HepG2 (cell line): ENCODE results near the gene RAB3B. TPM values are rescaled to one million over a fixed set of nuclear protein-coding genes. Genes with fewer than 3 reads are reported as not detected.

Experiments used
- ATF2 ChIP-seq: sonication (generic); formaldehyde crosslinking; IDR thresholded peaks from 2 replicates; pipeline ENCODE4 v1.4.0; 2020; ENCODE audit warnings: missing genetic modification reagents
- GFI1 ChIP-seq: sonication (generic); formaldehyde crosslinking; IDR thresholded peaks from 2 replicates; pipeline ENCODE4 v1.5.0; 2020; ENCODE audit warnings: missing genetic modification reagents, mild to moderate bottlenecking, borderline replicate concordance
- HDAC1 ChIP-seq: sonication (generic); formaldehyde crosslinking; IDR thresholded peaks from 2 replicates; pipeline ENCODE4 v1.5.1; 2020; ENCODE audit warnings: mild to moderate bottlenecking, missing genetic modification reagents
- HNRNPL ChIP-seq: fragments of 200-400 bp; formaldehyde crosslinking; IDR thresholded peaks from 2 replicates; pipeline ENCODE4 v1.6.1; 2017; ENCODE audit warnings: mild to moderate bottlenecking, low read depth, low read length
- KDM2A ChIP-seq: sonication (generic); formaldehyde crosslinking; IDR thresholded peaks from 2 replicates; pipeline ENCODE4 v1.4.0; 2020; ENCODE audit warnings: low read depth, missing genetic modification reagents, borderline replicate concordance
- KLF13 ChIP-seq: sonication (generic); formaldehyde crosslinking; IDR thresholded peaks from 2 replicates; pipeline ENCODE4 v1.4.0; 2020; ENCODE audit warnings: mild to moderate bottlenecking, missing genetic modification reagents
- NR2F6 ChIP-seq, 2 experiments: IDR thresholded peaks; 2 replicates each; pipeline ENCODE4 v1.6.1; 2016; ENCODE audit warnings: antibody characterized with exemption in 1 of 2, mild to moderate bottlenecking in 1 of 2
- RFX1 ChIP-seq: fragments of 450-650 bp; IDR thresholded peaks from 2 replicates; pipeline ENCODE4 v1.6.1; 2017
- SMARCE1 ChIP-seq: fragments of 450-650 bp; IDR thresholded peaks from 2 replicates; pipeline ENCODE4 v1.6.1; 2017; ENCODE audit warnings: borderline replicate concordance
- TEAD3 ChIP-seq: optimal IDR thresholded peaks from 2 replicates; pipeline ENCODE3; 2016; ENCODE audit warnings: borderline replicate concordance
- THRA ChIP-seq: sonication (generic); formaldehyde crosslinking; IDR thresholded peaks from 2 replicates; pipeline ENCODE4 v1.4.0; 2020; ENCODE audit warnings: missing genetic modification reagents, borderline replicate concordance
- ZBTB25 ChIP-seq: IDR thresholded peaks from 2 replicates; pipeline ENCODE4 v1.6.1; 2018; ENCODE audit warnings: missing genetic modification reagents
- ZFX ChIP-seq: sonication (generic); formaldehyde crosslinking; IDR thresholded peaks from 2 replicates; pipeline ENCODE4 v1.4.0; 2020; ENCODE audit warnings: mild to moderate bottlenecking, low read depth, missing genetic modification reagents, moderate library complexity
- polyA plus RNA-seq, 8 experiments: library from polyadenylated mRNA; depleted of rRNA in 3 of 8; stranded (reverse) in 7 of 8; unstranded in 1 of 8; fragments of >200 nt; fragmentation: Illumina TruSeq in 4 of 8; extraction: Trizol in 4 of 8; gene quantifications; 2 replicates each; pipeline versions ENCODE4 v1.2.1 to v1.2.3, GENCODE V29; 2011 to 2016; ENCODE audit warnings: low read depth in 4 of 8, missing spikeins in 1 of 8, mixed read lengths in 1 of 8; ENCODE audit not compliant: insufficient read depth in 1 of 8
- total RNA-seq, 5 experiments: library from RNA; depleted of rRNA; stranded (reverse); fragments of >200 nt; fragmentation: Illumina TruSeq; extraction: Trizol; gene quantifications; 2 replicates each; pipeline ENCODE4 v1.2.3, GENCODE V29; 2016; ENCODE audit warnings: low read depth in 1 of 5
- TF ChIP-seq, protein P1 (sequence below): sonication (generic); formaldehyde crosslinking; IDR thresholded peaks from 2 replicates; pipeline ENCODE4 v1.4.0; 2020; ENCODE audit warnings: missing genetic modification reagents, borderline replicate concordance
- TF ChIP-seq, protein P2 (sequence below): sonication (generic); formaldehyde crosslinking; IDR thresholded peaks from 2 replicates; pipeline ENCODE4 v1.5.0; 2020; ENCODE audit warnings: mild to moderate bottlenecking, low read depth, missing genetic modification reagents, borderline replicate concordance
- TF ChIP-seq, protein P3 (sequence below): sonication (generic); formaldehyde crosslinking; IDR thresholded peaks from 2 replicates; pipeline ENCODE4 v1.8.1; 2023; ENCODE audit warnings: mild to moderate bottlenecking, missing genetic modification reagents, borderline replicate concordance

Gene RAB3B
- total and polyA plus RNA-seq, 2 of the 13 experiments (the other 11 are each of a cell fraction or from before 2014, with no cell fraction given), result 1.0 to 1.2 TPM

- TF ChIP-seq, protein P1, sequence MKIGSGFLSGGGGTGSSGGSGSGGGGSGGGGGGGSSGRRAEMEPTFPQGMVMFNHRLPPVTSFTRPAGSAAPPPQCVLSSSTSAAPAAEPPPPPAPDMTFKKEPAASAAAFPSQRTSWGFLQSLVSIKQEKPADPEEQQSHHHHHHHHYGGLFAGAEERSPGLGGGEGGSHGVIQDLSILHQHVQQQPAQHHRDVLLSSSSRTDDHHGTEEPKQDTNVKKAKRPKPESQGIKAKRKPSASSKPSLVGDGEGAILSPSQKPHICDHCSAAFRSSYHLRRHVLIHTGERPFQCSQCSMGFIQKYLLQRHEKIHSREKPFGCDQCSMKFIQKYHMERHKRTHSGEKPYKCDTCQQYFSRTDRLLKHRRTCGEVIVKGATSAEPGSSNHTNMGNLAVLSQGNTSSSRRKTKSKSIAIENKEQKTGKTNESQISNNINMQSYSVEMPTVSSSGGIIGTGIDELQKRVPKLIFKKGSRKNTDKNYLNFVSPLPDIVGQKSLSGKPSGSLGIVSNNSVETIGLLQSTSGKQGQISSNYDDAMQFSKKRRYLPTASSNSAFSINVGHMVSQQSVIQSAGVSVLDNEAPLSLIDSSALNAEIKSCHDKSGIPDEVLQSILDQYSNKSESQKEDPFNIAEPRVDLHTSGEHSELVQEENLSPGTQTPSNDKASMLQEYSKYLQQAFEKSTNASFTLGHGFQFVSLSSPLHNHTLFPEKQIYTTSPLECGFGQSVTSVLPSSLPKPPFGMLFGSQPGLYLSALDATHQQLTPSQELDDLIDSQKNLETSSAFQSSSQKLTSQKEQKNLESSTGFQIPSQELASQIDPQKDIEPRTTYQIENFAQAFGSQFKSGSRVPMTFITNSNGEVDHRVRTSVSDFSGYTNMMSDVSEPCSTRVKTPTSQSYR (CRISPR knock-in tag), result peak; percentile 34; the same call in 1 of the 2 replicates
- peak; percentile 63 for TF ChIP-seq TEAD3 (CRISPR knock-in tag)
- no peak for TF ChIP-seq ZFX (CRISPR knock-in tag)
- no peak for TF ChIP-seq SMARCE1
- TF ChIP-seq RFX1, result no peak
- TF ChIP-seq NR2F6 (IDR thresholded peaks at IDR 0.05), result peak; percentile 91
- peak; percentile 86 for TF ChIP-seq NR2F6 (CRISPR knock-in tag; IDR thresholded peaks at IDR 0.05)
- TF ChIP-seq HNRNPL, result no peak
- TF ChIP-seq THRA, result 0 out of 2 replicates have a peak, but pooled peaks have one; percentile 21
- peak; percentile 50; the same call in 1 of the 2 replicates for TF ChIP-seq HDAC1
- TF ChIP-seq GFI1 (CRISPR knock-in tag), result 0 out of 2 replicates have a peak, but pooled peaks have one; percentile 52
- TF ChIP-seq ZBTB25 (CRISPR knock-in tag), result no peak
- TF ChIP-seq, protein P2, sequence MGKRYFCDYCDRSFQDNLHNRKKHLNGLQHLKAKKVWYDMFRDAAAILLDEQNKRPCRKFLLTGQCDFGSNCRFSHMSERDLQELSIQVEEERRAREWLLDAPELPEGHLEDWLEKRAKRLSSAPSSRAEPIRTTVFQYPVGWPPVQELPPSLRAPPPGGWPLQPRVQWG (CRISPR knock-in tag), result no peak
- TF ChIP-seq KDM2A (CRISPR knock-in tag), result no peak
- TF ChIP-seq KLF13 (CRISPR knock-in tag), result no peak
- TF ChIP-seq ATF2 (CRISPR knock-in tag), result peak; percentile 45; the same call in 1 of the 2 replicates
- TF ChIP-seq, protein P3, sequence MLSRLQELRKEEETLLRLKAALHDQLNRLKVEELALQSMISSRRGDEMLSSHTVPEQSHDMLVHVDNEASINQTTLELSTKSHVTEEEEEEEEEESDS (CRISPR knock-in tag), result no peak
Measured at GRCh38 chr1:51976846-51977602, 13.5 kb downstream of the RAB3B start (continued).
